Bone marrow (tissue), 2 donors: ENCODE data around the gene UTRN.

Experiments used
- DNase-seq, 2 donors: peaks; one replicate each; lab custom pipeline; 2025; lab: John Stamatoyannopoulos, UW

UTRN gene

GRCh38 chr6:144314003-144314485, 28.9 kb downstream of the UTRN start:
- DNase-seq: no peak

GRCh38 chr6:144314562-144314961, 29.4 kb downstream of the UTRN start:
- no peak for DNase-seq

- no peak for DNase-seq
Measured at GRCh38 chr6:144315226-144315980, 30.3 kb downstream of the UTRN start.

GRCh38 chr6:144315981-144316861, 31.1 kb downstream of the UTRN start:
- no peak for DNase-seq

GRCh38 chr6:144316862-144317195, 31.7 kb downstream of the UTRN start:
- no peak for DNase-seq

GRCh38 chr6:144317736-144318135, 32.6 kb downstream of the UTRN start:
- DNase-seq: no peak

- peak in 1 of 2 donors; percentile 41 for DNase-seq
Measured at GRCh38 chr6:144319211-144319610, 34.1 kb downstream of the UTRN start.

- no peak for DNase-seq
Measured at GRCh38 chr6:144320741-144321140, 35.6 kb downstream of the UTRN start.

GRCh38 chr6:144321839-144322591, 36.9 kb downstream of the UTRN start:
- no peak for DNase-seq

- DNase-seq: no peak
Measured at GRCh38 chr6:144325232-144325631, 40.1 kb downstream of the UTRN start.

GRCh38 chr6:144326393-144326792, 41.3 kb downstream of the UTRN start:
- DNase-seq: no peak

GRCh38 chr6:144327081-144327480, 41.9 kb downstream of the UTRN start:
- DNase-seq: no peak

GRCh38 chr6:144330017-144330987, 45.2 kb downstream of the UTRN start:
- DNase-seq: no peak

- no peak for DNase-seq
Measured at GRCh38 chr6:144331491-144331969, 46.4 kb downstream of the UTRN start.

GRCh38 chr6:144332177-144332576, 47.0 kb downstream of the UTRN start:
- DNase-seq: no peak

- peak in 1 of 2 donors; percentile 66 for DNase-seq
Measured at GRCh38 chr6:144334150-144334708, 49.1 kb downstream of the UTRN start.
